Testis (tissue), 2 donors: ENCODE results near the gene DNAJB7.

Experiments
- CTCF ChIP-seq, 3 experiments: fragments of 450-650 bp in 2 of 3; fragments of 200-600 bp in 1 of 3; sonication (generic) in 1 of 3; IDR thresholded peaks; one replicate each; pipeline ENCODE4 v1.5.1; 2016 to 2019; ENCODE audit warnings: antibody characterized with exemption in 3 of 3, mild to moderate bottlenecking in 2 of 3, moderate library complexity in 1 of 3
- POLR2A ChIP-seq: fragments of 450-650 bp; IDR thresholded peaks from one replicate; pipeline ENCODE4 v1.6.1; 2017; ENCODE audit warnings: antibody characterized with exemption, mild to moderate bottlenecking, moderate library complexity

DNA sequence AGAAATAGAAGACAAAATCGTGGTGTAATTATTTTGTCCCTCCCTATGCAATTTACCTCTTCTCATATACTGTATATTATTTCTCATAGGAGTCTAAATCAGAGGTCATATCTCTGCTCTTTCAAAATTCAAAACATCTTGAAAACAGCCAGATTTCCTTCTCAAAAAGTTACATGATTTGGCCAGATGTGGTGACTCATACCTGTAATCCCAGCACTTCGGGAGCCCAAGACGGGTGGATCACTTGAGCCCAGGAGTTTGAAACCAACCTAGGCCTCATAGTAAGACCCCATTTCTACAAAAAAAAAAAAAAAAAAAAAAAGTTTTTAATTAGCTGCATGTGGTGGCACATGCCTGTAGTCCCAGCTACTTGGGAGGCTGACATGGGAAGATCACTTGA, 29.0 kb upstream of the DNAJB7 start:
- TF ChIP-seq CTCF (IDR thresholded peaks at IDR 0.05) (no peak), POLR2A (no peak)
